GM21423 (cell line): Measurements from ENCODE around the gene SAMHD1.
"Not testable (repeated sequence)": the region's sequence is repeated elsewhere in the genome, so short reads cannot be mapped to it uniquely, and the experiment has no call there.

Experiments used
- ATAC-seq: cut with Tn5 transposase; IDR thresholded peaks from one replicate; pipeline ENCODE4 v1.9.1; 2021; ENCODE audit warnings: mild to moderate bottlenecking, moderate library complexity; ENCODE audit not compliant: unreplicated experiment

Gene SAMHD1

GRCh38 chr20:36875702-36876472 lies 75.6 kb downstream of the SAMHD1 start, which contains the start of gene TLDC2:
Gene TLDC2 (plus strand): TSS chr20:36876138. CDS start chr20:36876175, 37 bp downstream.
- ATAC-seq: no peak

DNA sequence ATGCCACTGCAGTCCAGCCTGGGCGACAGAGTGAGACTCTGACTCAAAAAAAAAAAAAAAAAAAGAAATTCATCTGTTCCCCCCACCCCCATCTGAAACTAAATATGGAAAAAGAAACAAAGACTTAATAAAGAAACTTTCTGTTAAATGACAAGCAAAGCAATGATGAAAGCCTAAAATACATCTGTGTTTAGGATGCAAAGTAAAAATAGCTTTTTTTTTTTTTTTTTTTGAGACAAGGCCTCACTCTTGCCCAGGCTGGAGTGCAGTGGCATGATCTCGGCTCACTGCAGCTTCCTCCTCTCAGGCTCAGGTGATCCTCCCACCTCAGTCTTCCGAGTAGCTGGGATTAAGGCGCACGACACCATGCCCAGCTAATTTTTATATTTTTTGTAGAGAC lies 76.4 kb downstream of the SAMHD1 start:
- not testable (repeated sequence) for ATAC-seq

GRCh38 chr20:36873498-36874189 lies 77.9 kb downstream of the SAMHD1 start:
- no peak for ATAC-seq

GRCh38 chr20:36872852-36873251 lies 78.7 kb downstream of the SAMHD1 start:
- ATAC-seq: no peak

- no peak for ATAC-seq
These were observed 79.6 kb downstream of the SAMHD1 start for GRCh38 chr20:36871640-36872570.

- ATAC-seq: no peak
These were observed 84.6 kb downstream of the SAMHD1 start for GRCh38 chr20:36866681-36867495.

DNA sequence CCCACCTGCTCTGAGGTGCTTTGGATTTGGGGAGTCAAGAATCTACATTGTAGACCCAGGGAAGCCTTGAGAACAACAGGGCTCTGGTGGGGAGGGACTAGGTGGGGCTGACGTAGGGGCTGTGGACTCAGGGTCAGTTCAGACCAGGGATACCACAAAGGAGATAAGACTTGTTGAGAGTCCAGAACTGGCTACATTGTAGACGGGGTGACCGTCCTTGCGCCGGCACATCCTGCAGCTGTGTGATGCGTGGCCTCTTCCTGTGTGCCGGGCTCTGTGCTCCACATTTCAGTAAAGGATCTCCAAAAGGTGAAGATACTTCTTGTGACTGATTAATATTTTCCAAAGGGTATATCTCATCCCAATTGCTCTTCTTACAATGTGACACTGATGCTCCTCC lies 85.3 kb downstream of the SAMHD1 start:
- no peak for ATAC-seq

GRCh38 chr20:36865861-36866149 lies 85.7 kb downstream of the SAMHD1 start:
- ATAC-seq: no peak

DNA sequence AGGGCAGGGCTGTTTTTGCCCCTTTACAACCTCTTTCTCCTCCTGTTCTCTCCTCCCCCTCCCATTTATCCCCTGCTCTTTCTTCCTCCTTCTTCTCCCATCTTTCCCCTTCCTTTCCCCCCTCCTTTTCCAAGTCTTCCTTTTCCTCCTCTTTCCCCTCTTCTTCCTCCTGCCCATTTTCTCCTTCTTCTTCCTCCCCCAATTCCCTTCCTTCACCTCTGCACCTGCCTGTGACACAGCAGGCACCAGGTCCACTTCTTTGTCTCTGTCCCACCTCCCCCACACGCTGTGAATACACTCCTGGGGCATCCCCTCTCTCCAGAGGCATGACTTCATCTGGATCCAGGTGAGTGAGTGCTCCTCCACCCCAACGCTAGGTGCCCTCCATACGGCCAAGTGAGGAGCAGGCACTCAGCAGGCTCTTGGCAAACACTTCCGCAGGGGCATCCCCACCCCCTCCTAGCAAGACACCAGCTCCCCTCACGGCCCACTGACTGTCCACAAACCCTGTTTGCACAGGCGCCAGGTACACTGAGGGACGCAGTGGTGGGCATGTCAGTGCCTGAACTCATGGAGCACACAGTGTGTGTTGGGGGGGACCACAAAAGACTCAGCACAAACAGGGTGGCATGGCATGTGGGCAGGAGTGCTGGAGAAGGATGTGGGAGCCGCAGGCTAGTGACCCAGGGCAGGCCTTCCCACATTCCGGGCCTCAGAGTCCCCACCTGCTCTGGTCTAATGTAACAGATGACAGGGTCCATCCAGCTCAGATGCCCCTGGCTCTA lies 86.2 kb downstream of the SAMHD1 start:
- ATAC-seq: no peak

- ATAC-seq: peak; percentile 41
These were observed 88.4 kb downstream of the SAMHD1 start for GRCh38 chr20:36862857-36863668.

DNA sequence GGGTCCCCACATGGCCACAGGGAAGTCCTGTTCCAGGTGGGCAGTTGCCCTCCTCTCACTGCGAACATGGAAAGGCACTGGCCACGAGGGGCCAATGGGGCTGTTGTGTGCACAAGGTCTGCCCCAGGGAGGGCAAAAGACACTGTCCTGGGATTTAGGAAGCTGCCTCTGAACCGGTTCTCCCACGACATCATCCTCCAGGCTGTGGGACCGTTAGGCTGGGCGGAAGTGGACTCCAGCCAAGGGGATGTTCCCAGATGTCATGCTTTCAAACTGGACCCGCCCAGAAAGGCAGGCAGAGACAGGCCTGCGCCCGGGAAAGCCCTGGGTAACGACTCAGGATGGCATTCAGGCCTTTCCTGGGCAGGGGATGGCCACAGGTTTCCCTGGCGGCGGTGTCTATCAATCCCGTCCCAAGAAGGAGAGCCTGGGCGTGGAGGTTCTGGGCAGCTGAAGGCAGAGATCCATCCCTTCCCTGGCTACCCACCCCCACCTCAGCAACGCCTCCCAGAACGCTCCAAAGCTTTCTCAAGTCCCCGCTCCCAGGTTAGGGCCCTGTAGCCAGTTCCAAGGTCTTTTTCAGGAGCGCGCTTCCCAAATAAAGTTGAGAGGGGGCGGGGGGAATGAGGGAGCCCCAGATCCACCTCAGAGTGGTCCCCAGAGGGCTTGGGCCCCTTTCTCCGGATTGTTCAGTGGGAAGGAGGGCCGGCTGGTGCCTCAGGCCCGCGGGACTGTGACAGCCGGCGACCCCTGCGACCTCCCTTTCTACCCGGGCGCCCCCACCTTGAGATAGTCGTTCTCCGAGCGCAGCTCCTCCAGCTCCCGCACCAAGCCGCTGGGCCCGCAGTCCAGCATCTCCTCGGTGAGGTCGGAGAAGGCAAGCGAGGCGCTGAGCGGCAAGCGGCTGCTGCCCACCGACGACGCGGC lies 89.4 kb downstream of the SAMHD1 start:
- no peak for ATAC-seq

- ATAC-seq: no peak
These were observed 90.0 kb downstream of the SAMHD1 start for GRCh38 chr20:36861625-36861874.

- no peak for ATAC-seq
These were observed 90.5 kb downstream of the SAMHD1 start for GRCh38 chr20:36860811-36861624.

DNA sequence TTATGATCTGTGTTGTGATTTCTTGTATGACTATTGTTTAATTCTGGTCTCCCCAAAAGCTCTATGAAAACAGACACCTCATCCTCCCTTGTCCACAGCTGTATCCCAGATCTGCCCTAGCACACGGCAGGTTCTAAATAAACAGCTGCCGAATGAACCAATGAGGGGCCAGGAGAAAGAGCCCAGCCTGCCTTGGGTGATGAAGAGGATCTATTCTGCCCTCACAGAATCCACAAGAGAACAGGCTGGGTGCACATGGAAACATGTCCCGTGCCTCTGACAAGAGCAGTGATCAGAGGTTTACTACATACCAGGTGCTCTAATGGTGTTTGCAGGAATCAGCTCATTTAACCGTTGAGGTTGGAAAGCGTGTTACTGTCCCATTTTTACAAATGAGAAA lies 91.2 kb downstream of the SAMHD1 start:
- no peak for ATAC-seq

DNA sequence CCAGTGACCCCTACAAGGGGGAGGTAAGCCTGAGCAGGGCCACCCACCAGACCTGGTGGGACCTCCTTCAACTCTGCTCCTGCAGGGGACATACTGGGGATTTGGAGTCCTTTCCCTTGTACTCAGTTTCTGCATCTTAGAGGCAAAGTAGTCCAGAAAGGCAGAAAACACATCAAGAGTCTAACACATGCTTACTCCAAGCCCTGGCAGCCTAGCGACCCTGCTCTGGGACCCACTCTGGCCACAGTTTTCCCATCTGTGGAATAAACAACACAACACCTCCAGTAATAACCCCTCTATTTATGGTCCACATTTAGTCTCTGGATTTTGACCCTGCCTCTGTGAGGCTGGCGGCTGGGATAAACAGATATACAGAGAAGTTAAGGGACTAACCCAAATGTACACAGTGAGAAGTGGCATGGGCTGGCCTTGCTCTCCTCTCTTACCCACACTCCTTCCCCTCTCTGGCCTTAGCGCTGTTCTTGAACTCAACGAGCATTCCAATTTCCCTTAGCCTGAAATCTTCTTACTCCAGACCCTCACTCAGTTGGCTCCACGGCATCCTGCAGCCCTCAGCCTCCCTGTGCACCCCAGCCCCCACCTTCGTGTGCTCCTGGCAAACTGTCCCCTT lies 91.7 kb downstream of the SAMHD1 start:
- no peak for ATAC-seq

GRCh38 chr20:36859282-36859555 lies 92.3 kb downstream of the SAMHD1 start:
- ATAC-seq: no peak
